HG02970 (cell line): Measurements from ENCODE around the gene NDST3.

ENCODE experiments used
- ATAC-seq: cut with Tn5 transposase; IDR thresholded peaks from one replicate; pipeline ENCODE4 v1.9.1; 2021; ENCODE audit warnings: mild to moderate bottlenecking, moderate library complexity, moderate number of reproducible peaks; ENCODE audit not compliant: unreplicated experiment, low FRiP score

The NDST3 gene

GRCh38 chr4:118173126-118173525 is 138.8 kb downstream of the NDST3 start:
- no peak for ATAC-seq

- ATAC-seq: no peak
Observed at GRCh38 chr4:118173956-118174725, 139.9 kb downstream of the NDST3 start.

GRCh38 chr4:118175506-118175905 is 141.2 kb downstream of the NDST3 start:
- no peak for ATAC-seq

- no peak for ATAC-seq
Observed at GRCh38 chr4:118177126-118177525, 142.8 kb downstream of the NDST3 start.

GRCh38 chr4:118180776-118181175 is 146.5 kb downstream of the NDST3 start:
- ATAC-seq: no peak

GRCh38 chr4:118190903-118191302 is 156.6 kb downstream of the NDST3 start:
- ATAC-seq: no peak

GRCh38 chr4:118193421-118193820 is 159.1 kb downstream of the NDST3 start:
- ATAC-seq: no peak

- no peak for ATAC-seq
Observed at GRCh38 chr4:118206627-118207026, 172.3 kb downstream of the NDST3 start.

GRCh38 chr4:118213101-118213500 is 178.8 kb downstream of the NDST3 start:
- no peak for ATAC-seq

GRCh38 chr4:118215826-118216225 is 181.5 kb downstream of the NDST3 start:
- no peak for ATAC-seq

- no peak for ATAC-seq
Observed at GRCh38 chr4:118221227-118221800, 187.0 kb downstream of the NDST3 start.

GRCh38 chr4:118224243-118224829 is 190.1 kb downstream of the NDST3 start:
- no peak for ATAC-seq

- ATAC-seq: no peak
Observed at GRCh38 chr4:118225511-118225910, 191.2 kb downstream of the NDST3 start.

- ATAC-seq: no peak
Observed at GRCh38 chr4:118226311-118227010, 192.2 kb downstream of the NDST3 start.

- no peak for ATAC-seq
Observed at GRCh38 chr4:118235566-118236120, 201.4 kb downstream of the NDST3 start.

GRCh38 chr4:118237531-118237930 is 203.2 kb downstream of the NDST3 start:
- ATAC-seq: no peak

GRCh38 chr4:118249890-118250289 is 215.6 kb downstream of the NDST3 start:
- no peak for ATAC-seq

GRCh38 chr4:118254368-118254767 is 220.1 kb downstream of the NDST3 start:
- ATAC-seq: no peak

- no peak for ATAC-seq
Observed at GRCh38 chr4:118259111-118259510, 224.8 kb downstream of the NDST3 start.

GRCh38 chr4:118260309-118260708 is 226.0 kb downstream of the NDST3 start:
- no peak for ATAC-seq

GRCh38 chr4:118264096-118264495 is 229.8 kb downstream of the NDST3 start:
- no peak for ATAC-seq
